Measurements from ENCODE around the gene ALOX12. TPM values are rescaled to one million over a fixed set of nuclear protein-coding genes. Genes with fewer than 3 reads are reported as not detected.

ALOX12 gene
- polyA plus RNA-seq, 1 of the 3 experiments (the other 2 are of a cell fraction) = not detected

- TF ChIP-seq ZBTB33 (IDR thresholded peaks at IDR 0.05; ENCODE audit: borderline replicate concordance, low read depth) (no peak), RCOR1 (IDR thresholded peaks at IDR 0.05; ENCODE audit: low read length) (no peak), SIN3A (IDR thresholded peaks at IDR 0.05; ENCODE audit: borderline replicate concordance, low read depth, low read length) (no peak), USF1 (IDR thresholded peaks at IDR 0.05; ENCODE audit: borderline replicate concordance, low read depth) (no peak), GABPA (IDR thresholded peaks at IDR 0.05; ENCODE audit: low read depth) (no peak), RXRA (IDR thresholded peaks at IDR 0.05; ENCODE audit: borderline replicate concordance, low read depth) (no peak), MEF2A (IDR thresholded peaks at IDR 0.05; ENCODE audit: borderline replicate concordance, low read depth) (no peak), FOXM1 (IDR thresholded peaks at IDR 0.05; ENCODE audit: low read depth) (no peak), PBX3 (IDR thresholded peaks at IDR 0.05) (no peak), SMC3 (IDR thresholded peaks at IDR 0.05; ENCODE audit: low read depth, low read length) (no peak)
Observed at GRCh38 chr17:7041607-7042500, 46.0 kb downstream of the ALOX12 start (continued).

GRCh38 chr17:7042501-7043181 lies 46.8 kb downstream of the ALOX12 start:
- no peaks in the 10 kb centered on the region for H4K20me1 ChIP-seq (ENCODE audit: insufficient read depth)
- H2AFZ ChIP-seq (ENCODE audit: low read depth) = peak overlapping the region; percentile 63; the same call in 1 of the 2 replicates
- peaks cover 6% of the 10 kb centered on the region for H3F3A ChIP-seq (replicated peaks; ENCODE audit: insufficient read depth)
- H3K4me3 ChIP-seq (ENCODE audit: low read depth in 2 of 2, low read length in 1 of 2) = peak overlapping the region in 1 of 2 experiments; percentile 40; a peak in 2 of 4 replicates
- H3K4me2 ChIP-seq = peak overlapping the region; percentile 78
- POLR2A ChIA-PET = no interaction called here
- H3K9ac ChIP-seq = no peak overlapping the region
- H3K4me1 ChIP-seq (ENCODE audit: control insufficient read depth in 1 of 2, insufficient read depth in 2 of 2, low read depth in 1 of 2, low read length in 1 of 2) = peaks cover 0 to 22% of the 10 kb centered on the region in 2 experiments; a peak in 1 of 4 replicates
- H3K79me2 ChIP-seq (ENCODE audit: insufficient read depth) = no peaks in the 10 kb centered on the region
- H3K36me3 ChIP-seq (replicated peaks in 1 of 2; ENCODE audit: control insufficient read depth in 1 of 2, insufficient read depth in 2 of 2, low read length in 1 of 2) = no peaks in the 10 kb centered on the region
- 44% methylated on average over 42 of the region's 53 CpGs for WGBS (ENCODE audit: low lambda C conversion rate)
- DNase-seq = peak; percentile 60
- peaks cover 25% of the 10 kb centered on the region; the same call in 1 of the 2 replicates for H3K27me3 ChIP-seq (ENCODE audit: insufficient read depth)
- CTCF ChIA-PET = interaction anchor here (1.1 to 20.1 kb wide), 5 partner anchors 9 to 254 kb away, joined by 3 to 502 read pairs (median 7); partner anchors contain the start of gene ASGR1
- no peak overlapping the region for H3K27ac ChIP-seq (ENCODE audit: low read depth in 2 of 2, low read length in 1 of 2)
- no peaks in the 10 kb centered on the region for H3K9me3 ChIP-seq
- H3K9me2 ChIP-seq = no peaks in the 10 kb centered on the region
- TF ChIP-seq USF1 (IDR thresholded peaks at IDR 0.05; ENCODE audit: borderline replicate concordance, low read depth) = no peak
- no peak for TF ChIP-seq NRF1 (IDR thresholded peaks at IDR 0.05; ENCODE audit: low read depth, low read length)
- TF ChIP-seq CHD2 (IDR thresholded peaks at IDR 0.05; ENCODE audit: low read length, partially characterized antibody) = no peak
- TF ChIP-seq IRF3 (IDR thresholded peaks at IDR 0.05; ENCODE audit: low read depth, low read length) = no peak
- no peak for TF ChIP-seq GABPA (IDR thresholded peaks at IDR 0.05; ENCODE audit: low read depth)
- no peak for TF ChIP-seq TEAD4 (IDR thresholded peaks at IDR 0.05; ENCODE audit: borderline replicate concordance, insufficient read depth)
- TF ChIP-seq TCF12 (IDR thresholded peaks at IDR 0.05) = no peak
- no peak for TF ChIP-seq FOSL2 (IDR thresholded peaks at IDR 0.05; ENCODE audit: borderline replicate concordance, low read depth)
- TF ChIP-seq POLR2AphosphoS5 (IDR thresholded peaks at IDR 0.05; ENCODE audit: low read depth, low read length) = no peak
- TF ChIP-seq REST (IDR thresholded peaks at IDR 0.05; ENCODE audit: low read depth, low read length) = no peak
- no peak for TF ChIP-seq EZH2phosphoT487 (IDR thresholded peaks at IDR 0.05; ENCODE audit: borderline replicate concordance, low read depth)
